HG03558 (cell line): ENCODE results near the gene SLC30A2.
"Not testable (repeated sequence)": the region's sequence is repeated elsewhere in the genome, so short reads cannot be mapped to it uniquely, and the experiment has no call there.

ENCODE experiments used
- ATAC-seq: cut with Tn5 transposase; IDR thresholded peaks from one replicate; pipeline ENCODE4 v1.9.1; 2021; ENCODE audit warnings: moderate number of reproducible peaks; ENCODE audit not compliant: unreplicated experiment; ENCODE audit errors: extremely low read depth

Gene SLC30A2

GRCh38 chr1:26045722-26046245, at the start of gene SLC30A2:
SLC30A2 (minus strand) TSS chr1:26046118; CDS start chr1:26045896, 222 bp downstream.
- ATAC-seq = no peak

- no peak for ATAC-seq
Observed at GRCh38 chr1:26094677-26095383, 48.9 kb upstream of the SLC30A2 start.

- ATAC-seq = no peak
Observed at GRCh38 chr1:26094076-26094669, 48.3 kb upstream of the SLC30A2 start.

- ATAC-seq = not testable (repeated sequence)
Observed at GRCh38 chr1:26093569-26093968, 47.7 kb upstream of the SLC30A2 start.

- ATAC-seq = no peak
Observed at GRCh38 chr1:26092422-26092821, 46.5 kb upstream of the SLC30A2 start.

GRCh38 chr1:26090893-26091292, 45.0 kb upstream of the SLC30A2 start:
- ATAC-seq = no peak

GRCh38 chr1:26089125-26089524, 43.2 kb upstream of the SLC30A2 start:
- ATAC-seq = no peak

- no peak for ATAC-seq
Observed at GRCh38 chr1:26084844-26085243, 38.9 kb upstream of the SLC30A2 start.

GRCh38 chr1:26084091-26084561, 38.2 kb upstream of the SLC30A2 start:
- no peak for ATAC-seq

- no peak for ATAC-seq
Observed at GRCh38 chr1:26083208-26083607, 37.3 kb upstream of the SLC30A2 start.

GRCh38 chr1:26082020-26082350, 36.1 kb upstream of the SLC30A2 start:
- ATAC-seq = no peak

- no peak for ATAC-seq
Observed at GRCh38 chr1:26081267-26082019, 35.5 kb upstream of the SLC30A2 start.

- ATAC-seq = no peak
Observed at GRCh38 chr1:26079960-26080814, 34.3 kb upstream of the SLC30A2 start.

- no peak for ATAC-seq
Observed at GRCh38 chr1:26079178-26079563, 33.3 kb upstream of the SLC30A2 start.

- ATAC-seq = no peak
Observed at GRCh38 chr1:26078286-26079177, 32.6 kb upstream of the SLC30A2 start.

GRCh38 chr1:26077524-26077923, 31.6 kb upstream of the SLC30A2 start:
- ATAC-seq = no peak

- ATAC-seq = no peak
Observed at GRCh38 chr1:26075421-26076144, 29.7 kb upstream of the SLC30A2 start.

GRCh38 chr1:26072305-26072704, 26.4 kb upstream of the SLC30A2 start:
- ATAC-seq = no peak

- ATAC-seq = no peak
Observed at GRCh38 chr1:26070963-26071342, 25.0 kb upstream of the SLC30A2 start.
